Endothelial cell of umbilical vein (primary cell): ENCODE measurements around the gene ETDA. TPM values are rescaled to one million over a fixed set of nuclear protein-coding genes. Genes with fewer than 3 reads are reported as not detected.
"Not testable (repeated sequence)": the region's sequence is repeated elsewhere in the genome, so short reads cannot be mapped to it uniquely, and the experiment has no call there.

ENCODE experiments used
- BruUV-seq: library from RNA; stranded (reverse); fragments of 400-500 nt; replicated peaks from 2 replicates; lab custom pipeline; 2021; lab: Mats Ljungman, UMichigan
- CTCF ChIA-PET: fragments of 300-600, 350-600 bp; sonication (Branson Sonifier 250); formaldehyde crosslinking; loops from one replicate; lab custom pipeline; 2021; ENCODE audit warnings: antibody characterized with exemption, inconsistent platforms; lab: Charles Lee
- POLR2A ChIA-PET: fragments of 300-600, 350-600 bp; sonication (Branson Sonifier 250); formaldehyde crosslinking; loops from one replicate; lab custom pipeline; 2021; ENCODE audit warnings: antibody characterized with exemption, inconsistent platforms; lab: Charles Lee
- DNase-seq: peaks from one replicate; pipeline ENCODE4 v3.0.0-alpha.2; 2011; ENCODE audit warnings: low read depth, low spot score
- FAIRE-seq: peaks from 2 replicates; lab custom pipeline; 2011; peaks lifted over from hg19 to GRCh38; lab: Jason Lieb, UNC
- H2AFZ ChIP-seq: 2 replicates; pipeline ENCODE4 v1.6.0; 2012; ENCODE audit warnings: low read depth, low read length, control low read depth, inconsistent platforms
- H3K27ac ChIP-seq: 2 replicates; pipeline ENCODE4 v1.5.1; 2011; ENCODE audit warnings: low read depth, mild to moderate bottlenecking, control low read depth, low read length, moderate library complexity; ENCODE audit not compliant: insufficient read depth
- H3K27me3 ChIP-seq, 2 experiments: 2 replicates each; pipeline versions ENCODE4 v1.6.0 to v1.6.1; 2011; ENCODE audit warnings: low read length in 2 of 2, mixed read lengths in 1 of 2; ENCODE audit not compliant: control insufficient read depth in 2 of 2, insufficient read depth in 2 of 2
- H3K36me3 ChIP-seq, 2 experiments: 2 replicates in 1 of 2; 3 replicates in 1 of 2; pipeline ENCODE4 v1.5.1; 2011; ENCODE audit warnings: low read length in 2 of 2, mild to moderate bottlenecking in 1 of 2, moderate library complexity in 1 of 2; ENCODE audit not compliant: control insufficient read depth in 2 of 2, insufficient read depth in 2 of 2; ENCODE audit errors: extremely low read depth in 1 of 2
- H3K4me1 ChIP-seq: 3 replicates; pipeline ENCODE4 v1.5.1; 2011; ENCODE audit warnings: mild to moderate bottlenecking, low read length; ENCODE audit not compliant: control insufficient read depth, insufficient read depth; ENCODE audit errors: extremely low read depth
- H3K4me2 ChIP-seq: 2 replicates; pipeline ENCODE4 v1.6.1; 2011; ENCODE audit warnings: low read length, control low read depth, mixed read lengths; ENCODE audit not compliant: insufficient read depth
- H3K4me3 ChIP-seq, 3 experiments: fragments of 200-600 bp in 1 of 3; sonication (generic), shearing (Covaris generic) in 1 of 3; replicated peaks in 1 of 3; 2 replicates each; pipeline ENCODE4 v1.5.1; 2011 to 2016; ENCODE audit warnings: control low read depth in 3 of 3, low read length in 3 of 3, mild to moderate bottlenecking in 2 of 3, inconsistent platforms in 1 of 3, low read depth in 1 of 3, moderate library complexity in 1 of 3; ENCODE audit not compliant: insufficient read depth in 1 of 3
- H3K79me2 ChIP-seq: 2 replicates; pipeline ENCODE4 v1.6.0; 2012; ENCODE audit warnings: low read length, inconsistent platforms; ENCODE audit not compliant: control insufficient read depth, insufficient read depth
- H3K9ac ChIP-seq: replicated peaks from 2 replicates; pipeline ENCODE3; 2011; ENCODE audit warnings: low read length, control low read depth; ENCODE audit not compliant: insufficient read depth; ENCODE audit errors: extremely low read depth
- H3K9me1 ChIP-seq: replicated peaks from 3 replicates; pipeline ENCODE4 v1.6.0; 2011; ENCODE audit warnings: mild to moderate bottlenecking, low read length; ENCODE audit not compliant: control insufficient read depth, insufficient read depth; ENCODE audit errors: extremely low read depth
- H3K9me3 ChIP-seq: replicated peaks from 2 replicates; pipeline ENCODE4 v1.5.1; 2012; ENCODE audit warnings: low read length, inconsistent platforms; ENCODE audit not compliant: control insufficient read depth, insufficient read depth
- H4K20me1 ChIP-seq: replicated peaks from 2 replicates; pipeline ENCODE3; 2011; ENCODE audit warnings: mild to moderate bottlenecking, low read length; ENCODE audit not compliant: control insufficient read depth, insufficient read depth; ENCODE audit errors: extremely low read depth
- EZH2 ChIP-seq: IDR thresholded peaks from 2 replicates; pipeline ENCODE4 v1.6.1; 2012; ENCODE audit warnings: borderline replicate concordance, low read depth, mild to moderate bottlenecking, moderate library complexity, low read length, inconsistent platforms; ENCODE audit not compliant: severe bottlenecking
- FOS ChIP-seq: IDR thresholded peaks from 2 replicates; pipeline ENCODE4 v1.6.1; 2011; ENCODE audit warnings: mild to moderate bottlenecking, low read length, moderate library complexity, borderline replicate concordance; ENCODE audit not compliant: insufficient read depth
- GATA2 ChIP-seq: IDR thresholded peaks from 2 replicates; pipeline ENCODE4 v1.7.0; 2011; ENCODE audit warnings: low read depth, mild to moderate bottlenecking, moderate library complexity, mixed read lengths, low read length; ENCODE audit not compliant: insufficient read length, insufficient read depth
- JUN ChIP-seq: IDR thresholded peaks from 2 replicates; pipeline ENCODE4 v1.6.1; 2011; ENCODE audit warnings: borderline replicate concordance, low read depth; ENCODE audit not compliant: insufficient read length, insufficient read depth
- MYC ChIP-seq: IDR thresholded peaks from one replicate; pipeline ENCODE4 v1.6.1; 2011; ENCODE audit warnings: mild to moderate bottlenecking, low read depth, low read length
- POLR2A ChIP-seq: IDR thresholded peaks from 2 replicates; pipeline ENCODE4 v1.6.1; 2012; ENCODE audit warnings: low read depth, mild to moderate bottlenecking, control low read depth, low read length
- POLR2AphosphoS5 ChIP-seq: IDR thresholded peaks from 2 replicates; pipeline ENCODE4 v1.6.1; 2012; ENCODE audit warnings: low read depth, mild to moderate bottlenecking, control low read depth, low read length, moderate library complexity; ENCODE audit not compliant: insufficient read depth
- dilution Hi-C: fragments of 300-500 bp; cut with MboI; formaldehyde crosslinking; loops from one replicate; pipeline ENCODE4 v1.15.0; 2019; ENCODE audit warnings: low sequenced_read_pairs; ENCODE audit not compliant: extremely low pct_ligation_motif_present
- intact Hi-C: fragments of 100-400 bp; cut with micrococcal nuclease; formaldehyde crosslinking; loops from one replicate; pipeline ENCODE4 v1.10.0; 2022
- polyA plus RNA-seq, 4 experiments: library from polyadenylated mRNA; depleted of rRNA in 3 of 4; stranded (reverse) in 3 of 4; unstranded in 1 of 4; fragments of >200 nt; gene quantifications; 2 replicates each; pipeline versions ENCODE4 v1.2.1 to v1.2.3, GENCODE V29; 2011 to 2012; ENCODE audit warnings: missing spikeins in 1 of 4
- total RNA-seq: library from RNA; stranded (reverse); gene quantifications from 2 replicates; pipeline ENCODE4 v1.2.3, GENCODE V29; 2021
- TF ChIP-seq, protein P1 (sequence below), 2 donors: IDR thresholded peaks; 1 replicate in 1 of 2; 2 replicates in 1 of 2; pipeline ENCODE4 v1.5.1; 2011; ENCODE audit warnings: low read length in 2 of 2, mild to moderate bottlenecking in 2 of 2, moderate library complexity in 2 of 2, control low read depth in 1 of 2, inconsistent platforms in 1 of 2, low read depth in 1 of 2; ENCODE audit not compliant: insufficient read depth in 1 of 2; ENCODE audit errors: extremely low read depth in 1 of 2
- TF ChIP-seq, protein P2 (sequence below): IDR thresholded peaks from 2 replicates; pipeline ENCODE4 v1.6.1; 2011; ENCODE audit not compliant: insufficient read depth, insufficient read length

Gene ETDA
- total and polyA plus RNA-seq, 2 donors (not counting 3 experiments of a cell fraction or from before 2014, with no cell fraction given), result not detected

DNA sequence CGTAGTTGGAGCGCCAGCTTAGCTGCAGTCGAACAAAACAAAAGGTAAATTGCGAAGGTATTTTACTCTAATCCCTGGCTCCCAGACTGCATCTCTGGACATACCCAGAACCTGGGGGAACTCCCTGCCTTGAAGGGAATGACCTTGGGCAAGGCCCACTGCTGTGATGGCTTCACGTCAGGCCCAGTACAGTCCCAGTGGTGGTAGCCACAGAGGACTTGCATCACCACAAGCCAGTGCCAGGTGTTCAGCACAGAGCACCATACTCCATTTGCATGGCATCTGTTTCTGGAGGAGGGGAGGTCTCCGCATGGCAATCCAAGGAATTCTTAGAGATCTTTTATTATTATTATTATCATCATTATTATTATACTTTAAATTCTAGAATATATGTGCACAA lies 5.6 kb downstream of the ETDA start:
- no peaks in the 10 kb centered on the region for H3K79me2 ChIP-seq
- dilution Hi-C loops, result no loop called here
- no peaks in the 10 kb centered on the region for H4K20me1 ChIP-seq
- intact Hi-C loops, result no loop called here
- BruUV-seq, result no TSS peak
- no peak for DNase-seq
- H3K27me3 ChIP-seq, result no peaks in the 10 kb centered on the region
- H3K27ac ChIP-seq, result no peak overlapping the region
- H3K9ac ChIP-seq, result no peak overlapping the region
- no peaks in the 10 kb centered on the region for H3K36me3 ChIP-seq
- H2AFZ ChIP-seq, result no peak overlapping the region
- H3K4me2 ChIP-seq, result no peak overlapping the region
- ChIA-PET CTCF (no interaction called here), POLR2A (no interaction called here)
- no peaks in the 10 kb centered on the region for H3K9me3 ChIP-seq
- H3K4me3 ChIP-seq, result no peak overlapping the region
- TF ChIP-seq POLR2A (no peak), FOS (no peak), EZH2 (no peak), POLR2AphosphoS5 (no peak), GATA2 (no peak), JUN (no peak), MYC (no peak)
- TF ChIP-seq, protein P1, sequence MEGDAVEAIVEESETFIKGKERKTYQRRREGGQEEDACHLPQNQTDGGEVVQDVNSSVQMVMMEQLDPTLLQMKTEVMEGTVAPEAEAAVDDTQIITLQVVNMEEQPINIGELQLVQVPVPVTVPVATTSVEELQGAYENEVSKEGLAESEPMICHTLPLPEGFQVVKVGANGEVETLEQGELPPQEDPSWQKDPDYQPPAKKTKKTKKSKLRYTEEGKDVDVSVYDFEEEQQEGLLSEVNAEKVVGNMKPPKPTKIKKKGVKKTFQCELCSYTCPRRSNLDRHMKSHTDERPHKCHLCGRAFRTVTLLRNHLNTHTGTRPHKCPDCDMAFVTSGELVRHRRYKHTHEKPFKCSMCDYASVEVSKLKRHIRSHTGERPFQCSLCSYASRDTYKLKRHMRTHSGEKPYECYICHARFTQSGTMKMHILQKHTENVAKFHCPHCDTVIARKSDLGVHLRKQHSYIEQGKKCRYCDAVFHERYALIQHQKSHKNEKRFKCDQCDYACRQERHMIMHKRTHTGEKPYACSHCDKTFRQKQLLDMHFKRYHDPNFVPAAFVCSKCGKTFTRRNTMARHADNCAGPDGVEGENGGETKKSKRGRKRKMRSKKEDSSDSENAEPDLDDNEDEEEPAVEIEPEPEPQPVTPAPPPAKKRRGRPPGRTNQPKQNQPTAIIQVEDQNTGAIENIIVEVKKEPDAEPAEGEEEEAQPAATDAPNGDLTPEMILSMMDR (IDR thresholded peaks at IDR 0.05; ENCODE audit: extremely low read depth in 1 of 2, insufficient read depth in 1 of 2, low read depth in 1 of 2, low read length in 2 of 2), result no peak
- TF ChIP-seq, protein P2, sequence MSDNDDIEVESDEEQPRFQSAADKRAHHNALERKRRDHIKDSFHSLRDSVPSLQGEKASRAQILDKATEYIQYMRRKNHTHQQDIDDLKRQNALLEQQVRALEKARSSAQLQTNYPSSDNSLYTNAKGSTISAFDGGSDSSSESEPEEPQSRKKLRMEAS, result no peak
- FAIRE-seq, result no peak
- no peaks in the 10 kb centered on the region for H3K9me1 ChIP-seq
- no peaks in the 10 kb centered on the region for H3K4me1 ChIP-seq

DNA sequence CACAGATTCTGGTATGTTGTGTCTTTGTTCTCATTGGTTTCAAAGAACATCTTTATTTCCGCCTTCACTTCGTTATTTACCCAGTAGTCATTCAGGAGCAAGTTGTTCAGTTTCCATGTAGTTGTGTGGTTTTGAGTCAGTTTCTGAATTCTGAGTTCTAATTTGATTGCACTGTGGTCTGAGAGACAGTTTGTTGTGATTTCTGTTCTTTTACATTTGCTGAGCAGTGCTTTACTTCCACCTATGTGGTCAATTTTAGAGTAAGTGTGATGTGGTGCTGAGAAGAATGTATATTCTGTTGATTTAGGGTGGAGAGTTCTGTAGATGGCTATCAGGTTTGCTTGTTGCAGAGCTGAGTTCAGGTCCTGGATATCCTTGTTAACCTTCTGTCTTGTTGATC lies 9.1 kb downstream of the ETDA start:
- H3K9me1 ChIP-seq, H2AFZ ChIP-seq, POLR2A ChIA-PET, H3K79me2 ChIP-seq, DNase-seq, H3K36me3 ChIP-seq, H3K4me2 ChIP-seq, CTCF ChIA-PET, FAIRE-seq, H3K27me3 ChIP-seq, H3K27ac ChIP-seq, H4K20me1 ChIP-seq, H3K4me3 ChIP-seq, intact Hi-C loops, BruUV-seq, H3K4me1 ChIP-seq, H3K9me3 ChIP-seq, dilution Hi-C loops, H3K9ac ChIP-seq: not testable (repeated sequence)

DNA sequence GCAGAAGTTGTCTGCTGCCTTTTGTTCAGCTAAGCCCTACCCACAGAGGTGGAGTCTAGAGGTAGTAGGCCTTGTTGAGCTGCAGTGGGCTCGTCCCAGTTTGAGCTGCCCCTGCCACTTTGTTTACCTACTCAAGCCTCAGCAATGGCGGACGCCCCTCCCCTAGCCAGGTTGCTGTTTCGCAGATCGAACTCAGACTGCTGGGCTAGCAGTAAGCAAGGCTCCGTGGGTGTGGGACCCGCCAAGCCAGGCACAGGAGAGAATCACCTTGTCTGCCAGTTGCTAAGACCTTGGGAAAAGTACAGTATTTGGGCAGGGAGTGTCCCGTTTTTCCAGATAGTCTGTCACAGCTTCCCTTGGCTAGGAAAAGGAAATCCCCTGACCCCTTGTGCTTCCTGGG lies 11.5 kb downstream of the ETDA start:
- H3K9me1 ChIP-seq, H3K36me3 ChIP-seq, H3K4me1 ChIP-seq, dilution Hi-C loops, H3K9me3 ChIP-seq, DNase-seq, H4K20me1 ChIP-seq, intact Hi-C loops, H3K79me2 ChIP-seq, H3K27me3 ChIP-seq, CTCF ChIA-PET, H3K27ac ChIP-seq, FAIRE-seq, POLR2A ChIA-PET, BruUV-seq, H3K4me3 ChIP-seq, H3K4me2 ChIP-seq, H3K9ac ChIP-seq, H2AFZ ChIP-seq: not testable (repeated sequence)
